Spleen (tissue), 11 donors: Measurements from ENCODE around the gene TTC28. TPM values are rescaled to one million over a fixed set of nuclear protein-coding genes. Genes with fewer than 3 reads are reported as not detected.

Experiments
- DNase-seq: peaks from one replicate; pipeline ENCODE4 v3.0.0-alpha.2; 2020
- H3K27ac ChIP-seq, 8 donors: fragments of 200-600 bp; sonication (generic) in 7 of 8; 1 replicate in 4 of 8; 2 replicates in 4 of 8; pipeline versions ENCODE4 v1.5.0 to v1.8.0; 2016 to 2021; ENCODE audit warnings: inconsistent platforms in 4 of 8, mild to moderate bottlenecking in 4 of 8, moderate library complexity in 1 of 8
- H3K27me3 ChIP-seq, 7 donors: fragments of 200-600 bp; sonication (generic) in 6 of 7; replicated peaks in 1 of 7; 1 replicate in 4 of 7; 2 replicates in 3 of 7; pipeline versions ENCODE4 v1.5.0 to v1.8.0; 2016 to 2021; ENCODE audit warnings: inconsistent platforms in 3 of 7, mild to moderate bottlenecking in 1 of 7
- H3K36me3 ChIP-seq, 6 donors: fragments of 200-600 bp; sonication (generic) in 5 of 6; 1 replicate in 4 of 6; 2 replicates in 2 of 6; pipeline versions ENCODE4 v1.5.0 to v1.8.0; 2016 to 2021; ENCODE audit warnings: inconsistent platforms in 2 of 6
- H3K4me1 ChIP-seq, 6 donors: fragments of 200-600 bp; sonication (generic) in 5 of 6; 1 replicate in 3 of 6; 2 replicates in 3 of 6; pipeline versions ENCODE4 v1.5.0 to v1.8.0; 2016 to 2021; ENCODE audit warnings: inconsistent platforms in 3 of 6
- H3K4me3 ChIP-seq, 8 donors: fragments of 200-600 bp; sonication (generic) in 7 of 8; 1 replicate in 4 of 8; 2 replicates in 4 of 8; pipeline versions ENCODE4 v1.5.0 to v1.8.0; 2016 to 2021; ENCODE audit warnings: inconsistent platforms in 4 of 8, mild to moderate bottlenecking in 4 of 8, moderate library complexity in 2 of 8
- H3K9me3 ChIP-seq, 8 donors: fragments of 200-600 bp; sonication (generic) in 7 of 8; 1 replicate in 4 of 8; 2 replicates in 4 of 8; pipeline versions ENCODE4 v1.5.0 to v1.8.0; 2016 to 2021; ENCODE audit warnings: inconsistent platforms in 4 of 8
- CTCF ChIP-seq, 11 experiments: fragments of 200-600 bp in 7 of 11; fragments of 450-650 bp in 4 of 11; sonication (generic) in 4 of 11; IDR thresholded peaks in 8 of 11; conservative IDR thresholded peaks in 3 of 11; 1 replicate in 7 of 11; 2 replicates in 4 of 11; pipeline versions ENCODE4 v1.4.0 to v1.8.0; 2016 to 2021; ENCODE audit warnings: antibody characterized with exemption in 11 of 11, inconsistent platforms in 4 of 11, mild to moderate bottlenecking in 1 of 11
- POLR2A ChIP-seq, 3 donors: fragments of 450-650 bp; IDR thresholded peaks; one replicate each; pipeline ENCODE4 v1.5.1; 2017; ENCODE audit warnings: antibody characterized with exemption in 3 of 3, mild to moderate bottlenecking in 1 of 3
- POLR2AphosphoS5 ChIP-seq, 3 donors: sonication (generic); formaldehyde crosslinking; IDR thresholded peaks; one replicate each; pipeline ENCODE4 v1.5.1; 2017; ENCODE audit warnings: antibody characterized with exemption in 3 of 3
- WGBS, 5 donors: extraction: QIAGEN DNeasy Blood & Tissue Kit in 3 of 5; methylation state at CpG; one replicate each; pipeline versions ENCODE4 v1.1.5 to v1.1.7; 2013 to 2018; 5-methylcytosine and 5-hydroxymethylcytosine counted together
- intact Hi-C: fragments of 100-400 bp; cut with DNase I; formaldehyde crosslinking; loops from one replicate; pipeline ENCODE4 v1.15.0; 2023; ENCODE audit warnings: low total_unique reads
- polyA plus RNA-seq, 3 donors: library from polyadenylated mRNA; stranded (reverse); fragments of 200-250 nt; gene quantifications; one replicate each; pipeline ENCODE4 v1.2.1, GENCODE V29; 2013
- total RNA-seq, 7 donors: library from RNA; depleted of rRNA in 3 of 7; stranded (reverse); fragments of >200 nt in 3 of 7; fragmentation: NEBNext Ultra II Directional in 4 of 7; extraction: Animal tissue kit (Norgen Biotek cat#: 25700) in 4 of 7; gene quantifications; one replicate each; pipeline versions ENCODE4 v1.1.0 to v1.2.1, GENCODE V29; 2016 to 2021
- donor health status: healthy with polysubstance abuse.
- donor health status: DM: no; HTN: no; CAD: no; lungs with moderate emphysema.
- donor health status: DM: no; HTN: no; CAD: no.
- donor health status: Bipolar disorder and iron deficiency.
- donor health status: healthy.
- donor health status: DM: no; HTN: no; CAD: no.
- donor health status: DM: yes; HTN: yes; CAD: no.

Gene TTC28
- total and polyA plus RNA-seq, 10 donors = 0.62 to 69.0 (median 33.5) TPM

DNA sequence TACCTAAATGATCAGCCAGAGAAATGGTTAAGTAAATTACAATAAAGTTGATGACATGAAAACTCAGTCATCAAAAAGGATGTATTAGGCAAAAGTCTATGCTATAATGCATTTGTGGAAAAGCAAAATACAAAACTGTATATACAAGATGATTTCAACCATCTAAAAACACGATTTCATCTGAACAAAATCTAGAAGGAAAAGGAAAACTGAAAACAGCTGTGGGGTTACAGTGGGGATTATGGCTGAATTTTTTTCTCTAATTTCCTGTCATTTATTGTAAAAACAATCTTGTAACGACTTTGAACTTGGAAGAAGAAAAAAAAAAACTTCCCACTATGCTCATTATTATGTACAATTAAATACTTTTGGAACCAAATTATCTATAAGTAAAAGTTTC is 31.7 kb upstream of the TTC28 start:
- H3K4me1 ChIP-seq = peaks cover 0 to 12% (median 9%) of the 10 kb centered on the region in 6 donors
- intact Hi-C loops = no loop called here
- peak overlapping the region in 2 of 8 donors; percentile 1 to 24 for H3K27ac ChIP-seq
- no peaks in the 10 kb centered on the region for H3K9me3 ChIP-seq
- 53 to 69% (median 60%) methylated on average over 2 of the region's 2 CpGs for WGBS, 5 donors
- TF ChIP-seq POLR2AphosphoS5 (IDR thresholded peaks at IDR 0.05) (no peak), CTCF (IDR thresholded peaks at IDR 0.05 in 8 of 11, conservative IDR thresholded peaks at IDR 0.05 in 3 of 11) (no peak), POLR2A (IDR thresholded peaks at IDR 0.05) (no peak)
- peaks cover 0 to 42% (median 4%) of the 10 kb centered on the region in 6 donors for H3K36me3 ChIP-seq
- H3K4me3 ChIP-seq = no peak overlapping the region
- no peaks in the 10 kb centered on the region for H3K27me3 ChIP-seq
- no peak for DNase-seq

- WGBS, 5 donors = 61 to 78% (median 75%) methylated on average over 3 of the region's 3 CpGs
- intact Hi-C loops = no loop called here
- Histone ChIP-seq H3K36me3 (peaks cover 0 to 48% (median 4%) of the 10 kb centered on the region in 6 donors), H3K27me3 (no peaks in the 10 kb centered on the region), H3K9me3 (no peaks in the 10 kb centered on the region), H3K4me1 (peaks cover 0 to 18% (median 10%) of the 10 kb centered on the region in 6 donors), H3K4me3 (no peak overlapping the region), H3K27ac (peak overlapping the region in 2 of 8 donors; percentile 2 to 24)
- no peak for TF ChIP-seq CTCF (IDR thresholded peaks at IDR 0.05 in 8 of 11, conservative IDR thresholded peaks at IDR 0.05 in 3 of 11)
- TF ChIP-seq POLR2A (IDR thresholded peaks at IDR 0.05) = no peak
- TF ChIP-seq POLR2AphosphoS5 (IDR thresholded peaks at IDR 0.05) = no peak
- no peak for DNase-seq
Measured at GRCh38 chr22:28710576-28711191, 31.0 kb upstream of the TTC28 start.

GRCh38 chr22:28710107-28710506 is 30.5 kb upstream of the TTC28 start:
- intact Hi-C loops = no loop called here
- Histone ChIP-seq H3K27me3 (no peaks in the 10 kb centered on the region), H3K4me3 (no peak overlapping the region), H3K4me1 (peaks cover 0 to 18% (median 10%) of the 10 kb centered on the region in 6 donors), H3K36me3 (peaks cover 0 to 52% (median 4%) of the 10 kb centered on the region in 6 donors), H3K9me3 (no peaks in the 10 kb centered on the region), H3K27ac (peak overlapping the region in 1 of 8 donors; percentile 24)
- DNase-seq = no peak
- TF ChIP-seq POLR2AphosphoS5 (IDR thresholded peaks at IDR 0.05) (no peak), CTCF (IDR thresholded peaks at IDR 0.05 in 8 of 11, conservative IDR thresholded peaks at IDR 0.05 in 3 of 11) (no peak), POLR2A (IDR thresholded peaks at IDR 0.05) (no peak)

DNA sequence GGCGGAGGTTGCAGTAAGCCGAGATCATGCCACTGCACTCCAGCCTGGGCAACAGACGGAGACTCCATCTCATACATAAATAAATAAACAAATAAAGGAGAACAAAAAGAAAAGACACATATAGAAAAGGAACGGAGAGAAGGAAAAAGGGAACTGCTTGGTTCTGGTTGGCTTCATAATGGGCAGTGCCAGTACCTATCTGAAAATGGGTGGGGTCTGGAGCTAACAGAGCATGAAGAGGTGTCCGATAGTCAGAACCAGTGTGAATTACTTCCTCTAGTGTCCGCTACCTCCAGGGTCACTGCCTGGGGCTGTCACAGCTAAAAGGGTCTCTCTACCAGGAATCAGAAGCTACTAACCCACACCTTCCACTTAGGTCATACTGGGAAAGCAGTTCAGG is 27.2 kb upstream of the TTC28 start:
- no peak overlapping the region for H3K4me3 ChIP-seq
- peaks cover 0 to 70% (median 4%) of the 10 kb centered on the region in 6 donors for H3K36me3 ChIP-seq
- H3K9me3 ChIP-seq = no peaks in the 10 kb centered on the region
- H3K4me1 ChIP-seq = peaks cover 0 to 27% (median 10%) of the 10 kb centered on the region in 6 donors
- TF ChIP-seq POLR2AphosphoS5 (IDR thresholded peaks at IDR 0.05) = no peak
- no peak for TF ChIP-seq CTCF (IDR thresholded peaks at IDR 0.05 in 8 of 11, conservative IDR thresholded peaks at IDR 0.05 in 3 of 11)
- no peak for TF ChIP-seq POLR2A (IDR thresholded peaks at IDR 0.05)
- H3K27me3 ChIP-seq = no peaks in the 10 kb centered on the region
- DNase-seq = no peak
- intact Hi-C loops = no loop called here
- no peak overlapping the region for H3K27ac ChIP-seq
- 62 to 82% (median 66%) methylated on average over 6 of the region's 6 CpGs for WGBS, 5 donors
